Activated CD8-positive, alpha-beta memory T cell treated with anti-CD3 and anti-CD28 coated beads, Interleukin-2, amount 50 U/mL, for 24 hours (primary cell): Measurements from ENCODE around the gene FBXO41.

Experiments used
- DNase-seq: peaks from one replicate; pipeline ENCODE4 v3.0.0-alpha.2; 2020; ENCODE audit errors: extremely low read depth

FBXO41 gene

GRCh38 chr2:73290049-73290839 is 6.0 kb upstream of the FBXO41 start:
- DNase-seq: no peak

- no peak for DNase-seq
These were observed 5.0 kb upstream of the FBXO41 start for GRCh38 chr2:73289304-73289703.

GRCh38 chr2:73286134-73286655 is 1.9 kb upstream of the FBXO41 start:
- DNase-seq: no peak

GRCh38 chr2:73285159-73285739 is 971 bp upstream of the FBXO41 start:
- no peak for DNase-seq

GRCh38 chr2:73283545-73284295 is 558 bp downstream of the FBXO41 start:
- no peak for DNase-seq

- no peak for DNase-seq
These were observed 1.2 kb downstream of the FBXO41 start for GRCh38 chr2:73282924-73283544.

GRCh38 chr2:73281244-73281643 is 3.0 kb downstream of the FBXO41 start:
- DNase-seq: no peak

- no peak for DNase-seq
These were observed 4.4 kb downstream of the FBXO41 start for GRCh38 chr2:73279852-73280251.

GRCh38 chr2:73272270-73272669 is 12.0 kb downstream of the FBXO41 start:
- no peak for DNase-seq

- no peak for DNase-seq
These were observed 14.4 kb downstream of the FBXO41 start for GRCh38 chr2:73269686-73270465.

- DNase-seq: no peak
These were observed 15.2 kb downstream of the FBXO41 start for GRCh38 chr2:73268830-73269685.

GRCh38 chr2:73268366-73268829 is 15.9 kb downstream of the FBXO41 start:
- DNase-seq: no peak

GRCh38 chr2:73267008-73267407 is 17.3 kb downstream of the FBXO41 start:
- no peak for DNase-seq

GRCh38 chr2:73266061-73266901 is 18.0 kb downstream of the FBXO41 start:
- no peak for DNase-seq

GRCh38 chr2:73265298-73266060 is 18.8 kb downstream of the FBXO41 start:
- DNase-seq: no peak

- no peak for DNase-seq
These were observed 19.5 kb downstream of the FBXO41 start for GRCh38 chr2:73264783-73265182.

GRCh38 chr2:73264332-73264606 is 20.0 kb downstream of the FBXO41 start:
- DNase-seq: no peak

GRCh38 chr2:73263540-73264331 is 20.5 kb downstream of the FBXO41 start:
- DNase-seq: no peak
